GM12878 (cell line): ENCODE data around the gene RBMX2. TPM values are rescaled to one million over a fixed set of nuclear protein-coding genes. Genes with fewer than 3 reads are reported as not detected.

Source experiments
- MYB ChIP-seq: fragments of 150-350 bp; IDR thresholded peaks from 2 replicates; pipeline ENCODE4 v1.6.1; 2014; ENCODE audit warnings: mild to moderate bottlenecking, low read depth, low read length, borderline replicate concordance
- RELA ChIP-seq: fragments of 450-650 bp; IDR thresholded peaks from 2 replicates; pipeline ENCODE4 v1.8.0; 2014; ENCODE audit warnings: borderline replicate concordance; ENCODE audit not compliant: partially characterized antibody
- ZBTB4 ChIP-seq: fragments of 450-650 bp; formaldehyde crosslinking; IDR thresholded peaks from 2 replicates; pipeline ENCODE4 v1.4.0; 2022; ENCODE audit warnings: mild to moderate bottlenecking, moderate library complexity
- ZNF207 ChIP-seq: fragments of 450-650 bp; IDR thresholded peaks from 2 replicates; pipeline ENCODE4 v1.6.1; 2014; ENCODE audit warnings: antibody characterized with exemption, mild to moderate bottlenecking, borderline replicate concordance
- polyA plus RNA-seq, 11 experiments: library from polyadenylated mRNA; depleted of rRNA in 4 of 11; unstranded in 6 of 11; stranded (reverse) in 5 of 11; fragments of >200 nt; fragmentation: Nextera tagmentation in 4 of 11; fragmentation: Illumina TruSeq in 1 of 11; extraction: Ambion mirVana in 4 of 11; extraction: Trizol in 1 of 11; gene quantifications; 1 replicate in 1 of 11; 2 replicates in 10 of 11; pipeline versions ENCODE4 v1.2.1 to v1.2.3, GENCODE V29; 2011 to 2016; ENCODE audit warnings: inconsistent platforms in 2 of 11, missing spikeins in 2 of 11, low read depth in 1 of 11
- total RNA-seq, 4 experiments: library from RNA; depleted of rRNA in 3 of 4; stranded (reverse); fragments of >200 nt in 3 of 4; fragmentation: Illumina TruSeq in 1 of 4; extraction: Trizol in 1 of 4; gene quantifications; 2 replicates each; pipeline versions ENCODE4 v1.2.1 to v1.2.3, GENCODE V29; 2013 to 2021

RBMX2 gene
- total and polyA plus RNA-seq, 10 of the 15 experiments (the other 5 are each of a cell fraction or from before 2014, with no cell fraction given), result 18.9 to 56.0 (median 32.6) TPM

DNA sequence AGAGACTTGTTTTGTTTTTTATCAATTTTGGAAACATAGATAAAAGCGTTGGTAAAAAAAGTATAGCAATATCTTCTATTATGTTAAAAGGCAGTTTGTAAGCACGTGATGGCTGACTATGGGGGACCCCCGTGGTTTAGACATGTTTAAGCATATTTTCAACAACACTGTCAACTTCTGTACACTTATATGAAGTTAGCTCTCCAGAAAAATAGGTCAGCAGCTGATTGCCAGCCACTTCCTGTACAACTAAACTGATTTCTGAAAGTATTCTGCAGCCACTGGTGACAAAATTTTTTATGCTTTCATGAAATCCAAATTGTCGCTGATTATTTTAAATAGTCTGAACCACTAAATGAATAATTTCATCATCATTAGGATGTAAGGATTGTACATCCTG lies 45.2 kb downstream of the RBMX2 start (continued):
- TF ChIP-seq RELA (no peak), ZBTB4 (CRISPR knock-in tag) (no peak), MYB (no peak), ZNF207 (no peak)
- TF ChIP-seq, all 136 proteins: peak for 0

Other genes starting within 250 kb of the RBMX2 start
- 47.3 and 50.5 TPM in 2 replicates for gene AIFM1, start 236.1 kb upstream of the RBMX2 start, total RNA-seq (2014; rRNA removed)
- 87.0 and 92.5 TPM in 2 replicates for gene AIFM1, start 236.1 kb upstream of the RBMX2 start, total RNA-seq (2014; rRNA removed; fragmentation: Illumina TruSeq; extraction: Trizol)
- gene AIFM1, start 236.1 kb upstream of the RBMX2 start, total RNA-seq (2021), result 77.5 and 80.9 TPM in 2 replicates
- gene AIFM1, start 236.1 kb upstream of the RBMX2 start, polyA plus RNA-seq (2011; rRNA removed), result 76.2 and 86.8 TPM in 2 replicates
- gene AIFM1, start 236.1 kb upstream of the RBMX2 start, polyA plus RNA-seq (2014; fragmentation: Illumina TruSeq; extraction: Trizol), result 99.1 and 116 TPM in 2 replicates
- gene AIFM1, start 236.1 kb upstream of the RBMX2 start, polyA plus RNA-seq (2014; fragmentation: Nextera tagmentation; extraction: Ambion mirVana), result 10 to 100 TPM; 44.2 to 78.0 TPM
- gene AIFM1, start 236.1 kb upstream of the RBMX2 start, polyA plus RNA-seq (2014; rRNA removed), result 72.4 and 82.0 TPM in 2 replicates
- gene AIFM1, start 236.1 kb upstream of the RBMX2 start, polyA plus RNA-seq (2016; fragmentation: Nextera tagmentation; extraction: Ambion mirVana), result 100 to 1,000 TPM; 121 TPM
- gene RAB33A, start 230.0 kb upstream of the RBMX2 start, total RNA-seq (2014; rRNA removed), result 37.1 and 39.7 TPM in 2 replicates
- gene RAB33A, start 230.0 kb upstream of the RBMX2 start, total RNA-seq (2014; rRNA removed; fragmentation: Illumina TruSeq; extraction: Trizol), result 19.1 and 19.8 TPM in 2 replicates
- 21.8 and 24.4 TPM in 2 replicates for gene RAB33A, start 230.0 kb upstream of the RBMX2 start, total RNA-seq (2021)
- 48.6 and 67.3 TPM in 2 replicates for gene RAB33A, start 230.0 kb upstream of the RBMX2 start, polyA plus RNA-seq (2011; rRNA removed)
- gene RAB33A, start 230.0 kb upstream of the RBMX2 start, polyA plus RNA-seq (2014; fragmentation: Illumina TruSeq; extraction: Trizol), result 30.5 and 38.5 TPM in 2 replicates
- 10 to 100 TPM in 1 of 2 experiments, 1 to 10 TPM in 1; 6.3 to 14.7 TPM for gene RAB33A, start 230.0 kb upstream of the RBMX2 start, polyA plus RNA-seq (2014; fragmentation: Nextera tagmentation; extraction: Ambion mirVana)
- 38.5 and 40.5 TPM in 2 replicates for gene RAB33A, start 230.0 kb upstream of the RBMX2 start, polyA plus RNA-seq (2014; rRNA removed)
- gene RAB33A, start 230.0 kb upstream of the RBMX2 start, polyA plus RNA-seq (2016; fragmentation: Nextera tagmentation; extraction: Ambion mirVana), result 10 to 100 TPM; 36.2 to 37.3 TPM
- 5.5 and 5.9 TPM in 2 replicates for gene ZNF280C, start 133.1 kb upstream of the RBMX2 start, total RNA-seq (2014; rRNA removed)
- gene ZNF280C, start 133.1 kb upstream of the RBMX2 start, total RNA-seq (2014; rRNA removed; fragmentation: Illumina TruSeq; extraction: Trizol), result 8.6 and 8.8 TPM in 2 replicates
- 5.8 and 5.9 TPM in 2 replicates for gene ZNF280C, start 133.1 kb upstream of the RBMX2 start, total RNA-seq (2021)
- gene ZNF280C, start 133.1 kb upstream of the RBMX2 start, polyA plus RNA-seq (2011; rRNA removed), result 8.4 and 13.2 TPM in 2 replicates
- gene ZNF280C, start 133.1 kb upstream of the RBMX2 start, polyA plus RNA-seq (2014; fragmentation: Illumina TruSeq; extraction: Trizol), result 5.5 and 6.9 TPM in 2 replicates
- 1 to 10 TPM in 1 of 2 experiments, under 1 TPM in 1; 0.82 to 1.8 TPM for gene ZNF280C, start 133.1 kb upstream of the RBMX2 start, polyA plus RNA-seq (2014; fragmentation: Nextera tagmentation; extraction: Ambion mirVana)
- gene ZNF280C, start 133.1 kb upstream of the RBMX2 start, polyA plus RNA-seq (2014; rRNA removed), result 3.9 and 4.6 TPM in 2 replicates
- 1 to 10 TPM; 7.5 to 8.0 TPM for gene ZNF280C, start 133.1 kb upstream of the RBMX2 start, polyA plus RNA-seq (2016; fragmentation: Nextera tagmentation; extraction: Ambion mirVana)
- gene SLC25A14, start 62.1 kb upstream of the RBMX2 start, total RNA-seq (2014; rRNA removed), result 7.6 and 11.3 TPM in 2 replicates
- gene SLC25A14, start 62.1 kb upstream of the RBMX2 start, total RNA-seq (2014; rRNA removed; fragmentation: Illumina TruSeq; extraction: Trizol), result 8.7 and 10.5 TPM in 2 replicates
- 7.7 and 8.9 TPM in 2 replicates for gene SLC25A14, start 62.1 kb upstream of the RBMX2 start, total RNA-seq (2021)
- gene SLC25A14, start 62.1 kb upstream of the RBMX2 start, polyA plus RNA-seq (2011; rRNA removed), result 13.4 and 20.8 TPM in 2 replicates
- gene SLC25A14, start 62.1 kb upstream of the RBMX2 start, polyA plus RNA-seq (2014; fragmentation: Illumina TruSeq; extraction: Trizol), result 10.9 and 14.2 TPM in 2 replicates
- 10 to 100 TPM; 14.5 to 16.7 TPM for gene SLC25A14, start 62.1 kb upstream of the RBMX2 start, polyA plus RNA-seq (2014; fragmentation: Nextera tagmentation; extraction: Ambion mirVana)
- gene SLC25A14, start 62.1 kb upstream of the RBMX2 start, polyA plus RNA-seq (2014; rRNA removed), result 11.7 and 14.6 TPM in 2 replicates
- gene SLC25A14, start 62.1 kb upstream of the RBMX2 start, polyA plus RNA-seq (2016; fragmentation: Nextera tagmentation; extraction: Ambion mirVana), result 10 to 100 TPM; 16.4 to 17.0 TPM
- not detected in 2 replicates for gene GPR119, start 16.3 kb upstream of the RBMX2 start, total RNA-seq (2014; rRNA removed)
- gene GPR119, start 16.3 kb upstream of the RBMX2 start, total RNA-seq (2014; rRNA removed; fragmentation: Illumina TruSeq; extraction: Trizol), result not detected in 2 replicates
- gene GPR119, start 16.3 kb upstream of the RBMX2 start, total RNA-seq (2021), result not detected in 2 replicates
- gene GPR119, start 16.3 kb upstream of the RBMX2 start, polyA plus RNA-seq (2011; rRNA removed), result not detected in 2 replicates
- gene GPR119, start 16.3 kb upstream of the RBMX2 start, polyA plus RNA-seq (2014; fragmentation: Illumina TruSeq; extraction: Trizol), result not detected in 2 replicates
- not detected for gene GPR119, start 16.3 kb upstream of the RBMX2 start, polyA plus RNA-seq (2014; fragmentation: Nextera tagmentation; extraction: Ambion mirVana)
- not detected in 2 replicates for gene GPR119, start 16.3 kb upstream of the RBMX2 start, polyA plus RNA-seq (2014; rRNA removed)
- gene GPR119, start 16.3 kb upstream of the RBMX2 start, polyA plus RNA-seq (2016; fragmentation: Nextera tagmentation; extraction: Ambion mirVana), result not detected